Astrocyte (in vitro differentiated cells and primary cell): ENCODE results near the gene PAPLN.

Source experiments
- EZH2 ChIP-seq: IDR thresholded peaks from 2 replicates; pipeline ENCODE4 v1.6.1; 2012; ENCODE audit warnings: mild to moderate bottlenecking, low read length, inconsistent platforms; ENCODE audit not compliant: insufficient read depth
- TF ChIP-seq, protein P1 (sequence below): IDR thresholded peaks from 2 replicates; pipeline ENCODE4 v1.5.1; 2011; ENCODE audit warnings: low read depth, mild to moderate bottlenecking, inconsistent platforms, low read length, moderate library complexity; ENCODE audit not compliant: insufficient read depth

DNA sequence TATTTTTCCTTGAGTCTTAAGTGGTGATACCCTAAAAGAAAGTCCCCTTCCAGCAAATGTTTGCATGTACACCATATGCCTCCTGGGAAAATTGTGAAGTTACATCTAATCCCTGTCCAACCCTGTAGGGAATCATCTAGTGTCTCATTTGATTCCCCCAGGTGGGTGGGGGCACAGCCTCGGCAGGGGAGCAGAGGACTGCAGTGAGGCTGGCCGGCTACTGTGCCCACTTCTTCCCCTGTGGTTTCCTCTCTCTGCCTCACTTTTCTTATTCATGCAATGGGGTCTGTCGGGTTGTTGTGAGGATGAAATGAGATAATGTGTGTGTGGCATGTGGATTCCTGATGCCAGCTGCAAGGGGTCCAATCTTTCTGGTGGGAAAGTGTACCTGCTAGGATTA, 6.0 kb downstream of the PAPLN start:
- TF ChIP-seq, protein P1, sequence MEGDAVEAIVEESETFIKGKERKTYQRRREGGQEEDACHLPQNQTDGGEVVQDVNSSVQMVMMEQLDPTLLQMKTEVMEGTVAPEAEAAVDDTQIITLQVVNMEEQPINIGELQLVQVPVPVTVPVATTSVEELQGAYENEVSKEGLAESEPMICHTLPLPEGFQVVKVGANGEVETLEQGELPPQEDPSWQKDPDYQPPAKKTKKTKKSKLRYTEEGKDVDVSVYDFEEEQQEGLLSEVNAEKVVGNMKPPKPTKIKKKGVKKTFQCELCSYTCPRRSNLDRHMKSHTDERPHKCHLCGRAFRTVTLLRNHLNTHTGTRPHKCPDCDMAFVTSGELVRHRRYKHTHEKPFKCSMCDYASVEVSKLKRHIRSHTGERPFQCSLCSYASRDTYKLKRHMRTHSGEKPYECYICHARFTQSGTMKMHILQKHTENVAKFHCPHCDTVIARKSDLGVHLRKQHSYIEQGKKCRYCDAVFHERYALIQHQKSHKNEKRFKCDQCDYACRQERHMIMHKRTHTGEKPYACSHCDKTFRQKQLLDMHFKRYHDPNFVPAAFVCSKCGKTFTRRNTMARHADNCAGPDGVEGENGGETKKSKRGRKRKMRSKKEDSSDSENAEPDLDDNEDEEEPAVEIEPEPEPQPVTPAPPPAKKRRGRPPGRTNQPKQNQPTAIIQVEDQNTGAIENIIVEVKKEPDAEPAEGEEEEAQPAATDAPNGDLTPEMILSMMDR: no peak
- no peak for TF ChIP-seq EZH2
